Effector memory CD8-positive, alpha-beta T cell (primary cell): ENCODE results near the gene TEAD4.

Source experiments
- ATAC-seq: fragments of 150-1000 bp; cut with Tn5 transposase; replicated peaks from 2 replicates; pipeline ENCODE4 v1.10.0; 2021; ENCODE audit warnings: mild to moderate bottlenecking, moderate library complexity
- DNase-seq, 3 experiments: peaks; one replicate each; pipeline ENCODE4 v3.0.0; 2021
- H3K27ac Mint-ChIP-seq, 2 donors: one replicate each; pipeline ENCODE4 v1.8.0; 2022; ENCODE audit warnings: mild to moderate bottlenecking in 2 of 2, mixed read lengths in 2 of 2, moderate library complexity in 2 of 2
- H3K27me3 Mint-ChIP-seq, 2 donors: one replicate each; pipeline ENCODE4 v1.8.0; 2022; ENCODE audit warnings: mixed read lengths in 2 of 2
- H3K36me3 Mint-ChIP-seq: one replicate; pipeline ENCODE4 v1.8.0; 2022; ENCODE audit warnings: mild to moderate bottlenecking, moderate library complexity, mixed read lengths; ENCODE audit not compliant: insufficient read depth
- H3K4me1 Mint-ChIP-seq, 2 donors: one replicate each; pipeline ENCODE4 v1.8.0; 2022; ENCODE audit warnings: low read depth in 2 of 2, mixed read lengths in 2 of 2
- H3K4me3 Mint-ChIP-seq, 2 donors: one replicate each; pipeline ENCODE4 v1.8.0; 2022; ENCODE audit warnings: mild to moderate bottlenecking in 2 of 2, mixed read lengths in 2 of 2, moderate library complexity in 2 of 2
- H3K9me3 Mint-ChIP-seq, 2 donors: one replicate each; pipeline ENCODE4 v1.8.0; 2022; ENCODE audit warnings: mixed read lengths in 2 of 2

The TEAD4 gene

GRCh38 chr12:3081886-3082285 is 122.7 kb downstream of the TEAD4 start:
- Mint-ChIP-seq H3K9me3 (no peaks in the 10 kb centered on the region), H3K4me3 (no peak overlapping the region), H3K36me3 (no peaks in the 10 kb centered on the region), H3K27me3 (no peaks in the 10 kb centered on the region), H3K27ac (no peak overlapping the region), H3K4me1 (peaks cover 3 to 10% of the 10 kb centered on the region in 2 donors)
- DNase-seq (no peak), ATAC-seq (no peak)

GRCh38 chr12:3083241-3083920 is 124.2 kb downstream of the TEAD4 start:
- ATAC-seq = no peak
- Mint-ChIP-seq H3K27me3 (no peaks in the 10 kb centered on the region), H3K9me3 (no peaks in the 10 kb centered on the region), H3K36me3 (no peaks in the 10 kb centered on the region), H3K4me1 (peaks cover 3 to 5% of the 10 kb centered on the region in 2 donors), H3K27ac (peak overlapping the region in 1 of 2 donors; percentile 9), H3K4me3 (no peak overlapping the region)
- DNase-seq = no peak

- Mint-ChIP-seq H3K4me3 (no peak overlapping the region), H3K27ac (no peak overlapping the region), H3K36me3 (no peaks in the 10 kb centered on the region), H3K9me3 (no peaks in the 10 kb centered on the region), H3K4me1 (peaks cover 3 to 5% of the 10 kb centered on the region in 2 donors), H3K27me3 (no peaks in the 10 kb centered on the region)
- ATAC-seq (no peak), DNase-seq (no peak)
Measured at GRCh38 chr12:3083921-3084347, 124.7 kb downstream of the TEAD4 start.

- Mint-ChIP-seq H3K4me1 (peaks cover 3 to 5% of the 10 kb centered on the region in 2 donors), H3K27ac (no peak overlapping the region), H3K27me3 (no peaks in the 10 kb centered on the region), H3K4me3 (no peak overlapping the region), H3K9me3 (no peaks in the 10 kb centered on the region), H3K36me3 (no peaks in the 10 kb centered on the region)
- no peak for ATAC-seq
- no peak for DNase-seq
Measured at GRCh38 chr12:3084742-3085141, 125.5 kb downstream of the TEAD4 start.

- Mint-ChIP-seq H3K4me3 (no peak overlapping the region), H3K27ac (no peak overlapping the region), H3K36me3 (no peaks in the 10 kb centered on the region), H3K27me3 (no peaks in the 10 kb centered on the region), H3K4me1 (peaks cover 3 to 5% of the 10 kb centered on the region in 2 donors), H3K9me3 (no peaks in the 10 kb centered on the region)
- DNase-seq (no peak), ATAC-seq (no peak)
Measured at GRCh38 chr12:3085341-3086139, 126.3 kb downstream of the TEAD4 start.

GRCh38 chr12:3086211-3086610 is 127.0 kb downstream of the TEAD4 start:
- Mint-ChIP-seq H3K36me3 (no peaks in the 10 kb centered on the region), H3K9me3 (no peaks in the 10 kb centered on the region), H3K27ac (no peak overlapping the region), H3K4me1 (peaks cover 3 to 5% of the 10 kb centered on the region in 2 donors), H3K4me3 (no peak overlapping the region), H3K27me3 (no peaks in the 10 kb centered on the region)
- DNase-seq = no peak
- ATAC-seq = no peak

- Mint-ChIP-seq H3K4me1 (peaks cover 3 to 5% of the 10 kb centered on the region in 2 donors), H3K36me3 (no peaks in the 10 kb centered on the region), H3K27ac (no peak overlapping the region), H3K9me3 (no peaks in the 10 kb centered on the region), H3K4me3 (no peak overlapping the region), H3K27me3 (no peaks in the 10 kb centered on the region)
- DNase-seq (no peak), ATAC-seq (no peak)
Measured at GRCh38 chr12:3086729-3087323, 127.6 kb downstream of the TEAD4 start.

- no peak for ATAC-seq
- no peak overlapping the region for H3K4me3 Mint-ChIP-seq
- no peaks in the 10 kb centered on the region for H3K27me3 Mint-ChIP-seq
- H3K36me3 Mint-ChIP-seq = no peaks in the 10 kb centered on the region
- no peak for DNase-seq
- no peak overlapping the region for H3K27ac Mint-ChIP-seq
- peaks cover 3 to 4% of the 10 kb centered on the region in 2 donors for H3K4me1 Mint-ChIP-seq
- H3K9me3 Mint-ChIP-seq = no peaks in the 10 kb centered on the region
Measured at GRCh38 chr12:3087758-3088650, 128.8 kb downstream of the TEAD4 start.

- Mint-ChIP-seq H3K27me3 (no peaks in the 10 kb centered on the region), H3K9me3 (no peaks in the 10 kb centered on the region), H3K27ac (no peak overlapping the region), H3K4me1 (no peaks in the 10 kb centered on the region), H3K36me3 (no peaks in the 10 kb centered on the region), H3K4me3 (no peak overlapping the region)
- no peak for ATAC-seq
- no peak for DNase-seq
Measured at GRCh38 chr12:3089588-3089987, 130.4 kb downstream of the TEAD4 start.
